A549 (cell line): ENCODE data around the gene PRKCD.

ENCODE experiments used
- CEBPB ChIP-seq, 2 experiments: fragments of >200 bp in 1 of 2; sonication (Bioruptor Twin) in 1 of 2; formaldehyde crosslinking in 1 of 2; IDR thresholded peaks; 2 replicates each; pipeline ENCODE4 v1.6.1; 2012 to 2016
- CTCF ChIP-seq: fragments of >200 bp; sonication (Bioruptor Twin); formaldehyde crosslinking; IDR thresholded peaks from 3 replicates; pipeline ENCODE4 v1.5.1; 2016
- EHF ChIP-seq: fragments of 250-450 bp; sonication (Bioruptor Pico); IDR thresholded peaks from 2 replicates; pipeline ENCODE4 v1.5.0; 2020; ENCODE audit warnings: mild to moderate bottlenecking
- EP300 ChIP-seq, 2 experiments: fragments of >200 bp; sonication (Bioruptor Twin); formaldehyde crosslinking; IDR thresholded peaks; 2 replicates in 1 of 2; 3 replicates in 1 of 2; pipeline ENCODE4 v1.6.1; 2016 to 2017
- JUN ChIP-seq, 2 experiments: fragments of >200 bp; sonication (Bioruptor Twin); formaldehyde crosslinking; IDR thresholded peaks; 2 replicates in 1 of 2; 3 replicates in 1 of 2; pipeline ENCODE4 v1.6.1; 2016 to 2017
- KDM1A ChIP-seq: fragments of 200-600 bp; sonication (generic); IDR thresholded peaks from 2 replicates; pipeline ENCODE4 v1.6.1; 2016; ENCODE audit warnings: low read depth, mild to moderate bottlenecking
- POLR2A ChIP-seq: IDR thresholded peaks from 2 replicates; pipeline ENCODE4 v1.6.1; 2012; ENCODE audit warnings: mild to moderate bottlenecking, low read length
- RFX5 ChIP-seq: fragments of 450-650 bp; IDR thresholded peaks from 2 replicates; pipeline ENCODE4 v1.7.1; 2014; ENCODE audit warnings: antibody characterized with exemption, mild to moderate bottlenecking, moderate library complexity
- RNF2 ChIP-seq: fragments of 200-600 bp; sonication (generic); IDR thresholded peaks from 2 replicates; pipeline ENCODE4 v1.6.1; 2016; ENCODE audit warnings: low read depth, mild to moderate bottlenecking, antibody characterized with exemption, moderate library complexity, borderline replicate concordance
- ZFP36 ChIP-seq: fragments of 450-650 bp; IDR thresholded peaks from 2 replicates; pipeline ENCODE4 v1.6.1; 2014; ENCODE audit warnings: borderline replicate concordance; ENCODE audit not compliant: partially characterized antibody

GRCh38 chr3:53163444-53164387, 2.7 kb downstream of the PRKCD start:
- TF ChIP-seq POLR2A (no peak), CTCF (no peak), ZFP36 (no peak), JUN (IDR thresholded peaks at IDR 0.05) (no peak), EP300 (IDR thresholded peaks at IDR 0.05) (no peak), RNF2 (no peak), CEBPB (IDR thresholded peaks at IDR 0.05) (no peak), RFX5 (no peak), KDM1A (no peak), EHF (no peak)
